Measurements from ENCODE around the gene FMN2.

Gene FMN2

DNA sequence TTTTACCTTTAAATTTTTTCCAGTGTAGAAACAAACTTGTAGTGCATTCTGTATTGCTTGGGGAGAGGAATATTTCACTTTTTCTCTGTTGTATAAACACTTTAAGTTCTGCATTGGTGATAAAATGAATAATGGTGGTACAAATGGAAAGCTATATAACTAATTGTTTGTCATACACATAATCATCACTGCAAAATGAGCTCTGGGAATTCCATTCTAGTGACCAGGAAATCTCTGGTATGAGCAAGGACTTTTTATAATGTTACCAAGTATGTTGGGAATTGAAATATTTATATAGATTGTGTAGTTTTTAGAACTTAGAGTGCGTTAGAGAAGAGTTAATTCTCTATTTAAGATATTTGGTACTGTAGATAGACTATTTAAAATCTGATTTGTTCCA lies 5.0 kb upstream of the FMN2 start:
- Histone ChIP-seq H3K4me3 (no peak overlapping the region), H3K27ac (no peak overlapping the region)
- TF ChIP-seq CTCF (IDR thresholded peaks at IDR 0.05) = no peak
- no peak for DNase-seq (ENCODE audit: low spot score)

GRCh38 chr1:240090014-240090413 lies 1.7 kb upstream of the FMN2 start:
- no peak for DNase-seq (ENCODE audit: low spot score)
- no peak overlapping the region for H3K4me3 ChIP-seq
- no peak for TF ChIP-seq CTCF (IDR thresholded peaks at IDR 0.05)
- H3K27ac ChIP-seq = no peak overlapping the region

GRCh38 chr1:240090957-240091600 lies 604 bp upstream of the FMN2 start:
- Histone ChIP-seq H3K4me3 (no peak overlapping the region), H3K27ac (no peak overlapping the region)
- TF ChIP-seq CTCF (IDR thresholded peaks at IDR 0.05) = no peak
- no peak for DNase-seq (ENCODE audit: low spot score)

DNA sequence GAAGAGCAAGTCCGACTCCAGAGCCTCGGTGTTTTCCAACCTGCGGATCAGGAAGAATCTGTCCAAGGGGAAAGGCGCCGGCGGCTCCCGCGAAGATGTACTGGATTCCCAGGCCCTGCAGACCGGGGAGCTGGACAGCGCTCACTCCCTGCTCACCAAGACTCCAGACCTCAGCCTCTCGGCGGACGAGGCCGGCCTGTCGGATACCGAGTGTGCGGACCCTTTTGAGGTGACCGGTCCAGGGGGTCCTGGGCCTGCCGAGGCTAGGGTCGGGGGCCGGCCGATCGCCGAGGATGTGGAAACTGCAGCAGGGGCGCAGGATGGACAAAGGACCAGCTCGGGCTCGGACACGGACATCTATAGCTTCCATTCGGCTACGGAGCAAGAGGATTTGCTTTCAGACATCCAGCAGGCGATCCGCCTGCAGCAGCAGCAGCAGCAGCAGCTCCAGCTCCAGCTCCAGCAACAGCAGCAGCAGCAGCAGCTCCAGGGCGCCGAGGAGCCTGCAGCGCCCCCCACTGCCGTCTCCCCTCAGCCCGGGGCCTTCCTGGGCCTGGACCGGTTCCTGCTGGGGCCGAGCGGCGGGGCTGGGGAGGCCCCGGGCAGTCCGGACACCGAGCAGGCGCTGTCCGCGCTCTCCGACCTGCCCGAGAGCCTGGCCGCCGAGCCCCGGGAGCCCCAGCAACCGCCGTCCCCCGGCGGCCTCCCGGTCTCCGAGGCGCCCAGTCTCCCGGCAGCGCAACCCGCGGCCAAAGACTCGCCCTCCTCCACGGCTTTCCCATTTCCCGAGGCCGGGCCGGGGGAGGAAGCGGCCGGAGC lies 827 bp downstream of the FMN2 start:
- H3K27ac ChIP-seq = no peak overlapping the region
- DNase-seq (ENCODE audit: low spot score) = no peak
- H3K4me3 ChIP-seq = peak overlapping the region; percentile 62
- TF ChIP-seq CTCF (IDR thresholded peaks at IDR 0.05) = no peak

DNA sequence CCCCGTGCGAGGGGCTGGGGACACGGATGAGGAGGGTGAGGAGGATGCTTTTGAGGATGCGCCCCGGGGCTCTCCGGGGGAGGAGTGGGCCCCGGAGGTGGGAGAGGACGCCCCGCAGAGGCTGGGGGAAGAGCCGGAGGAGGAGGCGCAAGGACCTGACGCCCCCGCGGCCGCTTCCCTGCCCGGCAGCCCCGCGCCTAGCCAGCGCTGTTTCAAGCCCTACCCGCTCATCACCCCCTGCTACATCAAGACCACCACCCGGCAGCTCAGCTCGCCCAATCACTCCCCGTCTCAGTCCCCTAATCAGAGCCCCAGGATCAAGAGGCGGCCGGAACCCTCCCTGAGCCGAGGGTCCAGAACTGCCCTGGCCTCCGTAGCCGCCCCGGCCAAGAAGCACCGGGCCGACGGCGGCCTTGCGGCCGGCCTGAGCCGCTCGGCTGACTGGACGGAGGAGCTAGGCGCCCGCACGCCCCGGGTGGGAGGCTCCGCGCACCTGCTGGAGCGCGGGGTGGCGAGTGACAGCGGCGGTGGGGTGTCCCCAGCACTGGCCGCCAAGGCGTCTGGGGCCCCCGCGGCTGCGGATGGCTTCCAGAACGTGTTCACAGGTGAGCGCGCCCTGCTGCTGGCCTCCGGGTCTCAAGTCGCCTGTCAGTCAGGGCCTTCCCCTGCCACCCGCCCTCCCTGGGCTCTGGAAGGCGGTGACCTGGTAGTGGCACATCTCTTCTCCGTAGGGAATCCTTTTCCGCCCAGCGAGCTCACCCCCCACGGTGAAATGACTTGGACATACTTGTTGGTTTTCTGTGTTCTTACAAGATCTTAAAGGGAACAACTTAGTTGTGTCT lies 1.7 kb downstream of the FMN2 start:
- peak overlapping the region; percentile 62 for H3K4me3 ChIP-seq
- no peak for DNase-seq (ENCODE audit: low spot score)
- no peak overlapping the region for H3K27ac ChIP-seq
- no peak for TF ChIP-seq CTCF (IDR thresholded peaks at IDR 0.05)

DNA sequence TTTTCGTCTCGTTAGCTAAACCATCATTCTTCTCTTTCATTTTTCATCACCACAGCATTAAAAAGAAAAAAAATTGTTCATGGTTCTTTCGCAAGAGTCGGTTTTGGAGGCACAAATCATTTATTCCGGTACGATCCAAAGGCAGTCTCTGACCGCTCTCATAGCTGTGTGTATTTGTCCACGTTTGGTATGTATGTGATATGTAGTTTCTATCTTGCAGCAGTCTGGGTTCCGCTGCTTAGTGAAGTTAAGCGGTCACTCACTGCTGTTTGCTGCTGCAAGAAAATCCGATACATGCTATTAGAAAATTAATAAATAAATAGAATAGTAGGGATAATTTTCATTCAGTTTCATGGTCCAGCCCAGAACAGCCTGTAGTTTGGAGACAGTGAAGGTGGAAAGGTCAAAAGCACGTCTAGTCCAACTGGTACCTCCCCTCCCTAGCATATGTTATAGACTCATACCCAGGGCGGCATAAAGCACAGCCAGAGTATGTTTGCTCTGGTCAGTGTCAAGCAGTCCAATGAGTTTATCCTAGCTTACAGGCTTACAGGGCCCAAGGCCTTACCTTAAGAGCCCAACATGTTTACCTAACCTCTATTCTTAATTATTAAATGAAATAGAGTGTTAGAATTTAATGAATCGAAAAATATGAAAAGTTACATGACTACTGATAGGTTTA lies 2.5 kb downstream of the FMN2 start:
- DNase-seq (ENCODE audit: low spot score) = no peak
- no peak for TF ChIP-seq CTCF (IDR thresholded peaks at IDR 0.05)
- H3K27ac ChIP-seq = no peak overlapping the region
- H3K4me3 ChIP-seq = no peak overlapping the region

Data from coronary artery (tissue), 2 donors.